ENCODE results near the gene CAMKV. TPM values are rescaled to one million over a fixed set of nuclear protein-coding genes. Genes with fewer than 3 reads are reported as not detected.
A peak's percentile ranks its signal among the peaks of the same experiment; 100 is the strongest.

The CAMKV gene
- total and polyA plus RNA-seq, 10 of the 15 experiments (the other 5 are each of a cell fraction or from before 2014, with no cell fraction given) = 0.06 to 0.20 TPM; not detected in 8

DNA sequence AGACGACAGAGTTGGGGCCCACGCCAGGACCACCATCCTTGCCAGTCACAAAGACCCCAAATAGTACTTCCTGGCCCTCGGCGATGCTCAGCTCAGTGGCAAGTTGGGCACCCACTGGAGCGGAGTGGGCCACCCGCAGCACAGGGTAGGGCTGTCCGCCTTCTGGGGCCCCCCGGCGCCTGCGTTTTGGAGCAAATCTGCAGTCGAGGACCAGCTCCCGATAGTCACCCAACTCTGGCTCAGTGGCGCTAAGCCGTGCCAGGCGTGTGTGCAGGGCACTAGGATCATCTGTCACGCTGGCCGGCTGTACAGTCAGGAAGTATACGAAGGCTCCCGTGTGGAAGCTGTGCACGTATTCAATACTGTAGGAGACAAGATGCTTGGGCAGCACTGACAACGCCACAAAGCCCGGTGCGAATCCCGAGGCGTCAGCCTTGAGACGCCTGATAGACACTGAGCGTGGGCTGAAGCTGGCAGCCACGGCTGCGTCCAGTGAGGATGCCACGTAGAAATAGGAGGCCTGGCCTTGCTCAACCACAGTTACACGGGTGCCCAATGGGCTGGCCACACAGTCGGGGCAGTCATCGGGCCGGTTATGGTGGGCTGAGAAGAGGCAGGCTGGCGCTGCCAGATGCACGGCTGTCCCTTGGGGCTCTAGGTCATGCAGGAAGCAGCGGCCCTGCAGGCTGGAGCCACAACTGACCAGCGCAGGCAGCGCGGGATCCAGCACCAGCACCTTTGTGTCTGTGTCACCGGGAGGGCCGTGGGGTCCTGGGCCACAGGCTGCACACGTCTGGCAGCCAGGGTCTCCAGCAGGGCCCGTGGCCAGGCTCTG lies 33.0 kb upstream of the CAMKV start:
- POLR2A ChIA-PET = interaction anchor here (1.1 to 1.4 kb wide), 2 partner anchors 8 to 37 kb away, joined by 3 to 4 read pairs; partner anchors contain the start of gene RBM6
- WGBS (ENCODE audit: insufficient coverage, insufficient replicate concordance, low lambda C conversion rate, missing lambda C conversion rate) = 92% methylated on average over 44 of the region's 44 CpGs
- in situ Hi-C loops (cut with MboI) (no loop called here), intact Hi-C loops (cut with micrococcal nuclease; ENCODE audit: unreplicated experiment) (no loop called here)
- no peak for ATAC-seq
- peak overlapping the region; percentile 51 for H3K4me2 ChIP-seq (ENCODE audit: control insufficient read depth, insufficient read depth)
- H2AFZ ChIP-seq (ENCODE audit: control insufficient read depth, low read depth, low read length) = peak overlapping the region; percentile 41; the same call in 1 of the 2 replicates
- SMC1A ChIA-PET (ENCODE audit: uncharacterized antibody, unreplicated experiment) = interaction anchor here (1.1 to 2.6 kb wide), 2 partner anchors 27 to 64 kb away, joined by 3 to 13 read pairs; partner anchors contain the start of gene MON1A
- H3K9me3 ChIP-seq (replicated peaks; ENCODE audit: control insufficient read depth, insufficient read depth, low read length) = no peaks in the 10 kb centered on the region
- RAD21 ChIA-PET (ENCODE audit: unreplicated experiment) = interaction anchor here (1.6 to 2.5 kb wide), 2 partner anchors 97 to 100 kb away, joined by 6 to 13 read pairs; partner anchors contain the start of gene INKA1
- H4K20me1 ChIP-seq (ENCODE audit: control insufficient read depth, insufficient read depth) = no peaks in the 10 kb centered on the region
- TF ChIP-seq, protein P1, sequence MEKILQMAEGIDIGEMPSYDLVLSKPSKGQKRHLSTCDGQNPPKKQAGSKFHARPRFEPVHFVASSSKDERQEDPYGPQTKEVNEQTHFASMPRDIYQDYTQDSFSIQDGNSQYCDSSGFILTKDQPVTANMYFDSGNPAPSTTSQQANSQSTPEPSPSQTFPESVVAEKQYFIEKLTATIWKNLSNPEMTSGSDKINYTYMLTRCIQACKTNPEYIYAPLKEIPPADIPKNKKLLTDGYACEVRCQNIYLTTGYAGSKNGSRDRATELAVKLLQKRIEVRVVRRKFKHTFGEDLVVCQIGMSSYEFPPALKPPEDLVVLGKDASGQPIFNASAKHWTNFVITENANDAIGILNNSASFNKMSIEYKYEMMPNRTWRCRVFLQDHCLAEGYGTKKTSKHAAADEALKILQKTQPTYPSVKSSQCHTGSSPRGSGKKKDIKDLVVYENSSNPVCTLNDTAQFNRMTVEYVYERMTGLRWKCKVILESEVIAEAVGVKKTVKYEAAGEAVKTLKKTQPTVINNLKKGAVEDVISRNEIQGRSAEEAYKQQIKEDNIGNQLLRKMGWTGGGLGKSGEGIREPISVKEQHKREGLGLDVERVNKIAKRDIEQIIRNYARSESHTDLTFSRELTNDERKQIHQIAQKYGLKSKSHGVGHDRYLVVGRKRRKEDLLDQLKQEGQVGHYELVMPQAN (conservative IDR thresholded peaks at IDR 0.05) = no peak
- H3K27me3 ChIP-seq (replicated peaks in 1 of 2; ENCODE audit: control insufficient read depth in 2 of 2, insufficient read depth in 2 of 2, low read length in 1 of 2) = no peaks in the 10 kb centered on the region
- no TSS peak for BruUV-seq (replicated peaks)
- H3K4me1 ChIP-seq (ENCODE audit: control insufficient read depth, insufficient read depth, low read length) = peaks cover 25% of the 10 kb centered on the region
- peak overlapping the region; percentile 46; the same call in 1 of the 2 replicates for H3K27ac ChIP-seq (ENCODE audit: control insufficient read depth, insufficient read depth)
- no peak overlapping the region for H3K9ac ChIP-seq (ENCODE audit: control insufficient read depth, insufficient read depth, low read length)
- DNase-seq (ENCODE audit: low read depth, low spot score) = no peak
- H3K36me3 ChIP-seq (ENCODE audit: control insufficient read depth in 2 of 2, insufficient read depth in 2 of 2, low read length in 1 of 2) = no peaks in the 10 kb centered on the region
- no peak for FAIRE-seq
- no peaks in the 10 kb centered on the region for H3K79me2 ChIP-seq (ENCODE audit: control insufficient read depth, insufficient read depth, low read length)
- CTCF ChIA-PET = interaction anchor here (1.8 to 8.4 kb wide), 5 partner anchors 9 to 100 kb away, joined by 6 to 70 read pairs (median 28); partner anchors contain the start of gene INKA1
- H3K4me3 ChIP-seq = no peak overlapping the region

Measured in GM12878 (cell line).